Measurements from ENCODE around the gene FRS3. TPM values are rescaled to one million over a fixed set of nuclear protein-coding genes. Genes with fewer than 3 reads are reported as not detected.
A peak's percentile ranks its signal among the peaks of the same experiment; 100 is the strongest.

Gene FRS3
- total RNA-seq, 2 donors from 2014 or later: 2.6 to 3.2 TPM

- Histone ChIP-seq H3K4me3 (peak within 1 kb of the TSS; percentile 97), H3K27me3 (replicated peaks; ENCODE audit: insufficient read depth) (no peaks in the 10 kb centered on the region), H3K27ac (peak within 1 kb of the TSS; percentile 92 to 94), H3K4me1 (ENCODE audit: control insufficient read depth in 1 of 2, low read depth in 2 of 2) (peaks cover 22 to 37% of the 10 kb centered on the region in 2 donors), H3K9me3 (no peaks in the 10 kb centered on the region), H3K36me3 (no peaks in the 10 kb centered on the region)
- peak; percentile 70 for ATAC-seq (ENCODE audit: insufficient number of reproducible peaks, low FRiP score, low read depth)
- peak; percentile 86 for TF ChIP-seq CTCF (IDR thresholded peaks at IDR 0.05)
- DNase-seq (ENCODE audit: low spot score): peak; percentile 90
Measured at GRCh38 chr6:41735427-41736185, 44.1 kb downstream of the FRS3 start, which contains the start of gene TFEB. TFEB (minus strand) TSS chr6:41735608; CDS start chr6:41691213, 44,395 bp downstream.

GRCh38 chr6:41734666-41735426, 44.9 kb downstream of the FRS3 start:
- Histone ChIP-seq H3K36me3 (no peaks in the 10 kb centered on the region), H3K27me3 (replicated peaks; ENCODE audit: insufficient read depth) (no peaks in the 10 kb centered on the region), H3K4me1 (ENCODE audit: control insufficient read depth in 1 of 2, low read depth in 2 of 2) (peaks cover 24 to 45% of the 10 kb centered on the region in 2 donors), H3K27ac (peak overlapping the region; percentile 92 to 94), H3K9me3 (no peaks in the 10 kb centered on the region), H3K4me3 (peak overlapping the region; percentile 97)
- TF ChIP-seq CTCF (IDR thresholded peaks at IDR 0.05): no peak
- DNase-seq (ENCODE audit: low spot score): peak; percentile 33
- peak; percentile 25 for ATAC-seq (ENCODE audit: insufficient number of reproducible peaks, low FRiP score, low read depth)

- peaks cover 24 to 47% of the 10 kb centered on the region in 2 donors for H3K4me1 ChIP-seq (ENCODE audit: control insufficient read depth in 1 of 2, low read depth in 2 of 2)
- no peak for TF ChIP-seq CTCF (IDR thresholded peaks at IDR 0.05)
- H3K36me3 ChIP-seq: no peaks in the 10 kb centered on the region
- DNase-seq (ENCODE audit: low spot score) (no peak), ATAC-seq (ENCODE audit: insufficient number of reproducible peaks, low FRiP score, low read depth) (peak; percentile 37)
- peak overlapping the region; percentile 97 for H3K4me3 ChIP-seq
- H3K27me3 ChIP-seq (replicated peaks; ENCODE audit: insufficient read depth): no peaks in the 10 kb centered on the region
- H3K9me3 ChIP-seq: no peaks in the 10 kb centered on the region
- H3K27ac ChIP-seq: peak overlapping the region; percentile 92 to 94
Measured at GRCh38 chr6:41733707-41734665, 45.7 kb downstream of the FRS3 start.

GRCh38 chr6:41733360-41733706, 46.4 kb downstream of the FRS3 start:
- Histone ChIP-seq H3K27me3 (replicated peaks; ENCODE audit: insufficient read depth) (no peaks in the 10 kb centered on the region), H3K36me3 (no peaks in the 10 kb centered on the region), H3K27ac (peak overlapping the region; percentile 92 to 94), H3K4me3 (peak overlapping the region; percentile 97), H3K9me3 (no peaks in the 10 kb centered on the region), H3K4me1 (ENCODE audit: control insufficient read depth in 1 of 2, low read depth in 2 of 2) (peaks cover 24 to 47% of the 10 kb centered on the region in 2 donors)
- no peak for ATAC-seq (ENCODE audit: insufficient number of reproducible peaks, low FRiP score, low read depth)
- no peak for TF ChIP-seq CTCF (IDR thresholded peaks at IDR 0.05)
- DNase-seq (ENCODE audit: low spot score): no peak

All from thoracic aorta (tissue), 2 donors.